Stimulated activated memory B cell treated with anti-CD40 and anti-IgM and Interleukin-4, amounts not matched to agents 10 μg/mL and 1 μg/mL and 100 μg/mL, for 72 hours (primary cell): ENCODE data around the gene ZFYVE27.

ENCODE experiments used
- ATAC-seq: fragments of 150-1000 bp; cut with Tn5 transposase; 2 replicates; pipeline ENCODE4 v1.10.0; 2021
- H3K27ac Mint-ChIP-seq: one replicate; pipeline ENCODE4 v1.8.0; 2022; ENCODE audit warnings: mild to moderate bottlenecking, mixed read lengths
- H3K27me3 Mint-ChIP-seq: one replicate; pipeline ENCODE4 v1.8.0; 2022; ENCODE audit warnings: mixed read lengths
- H3K36me3 Mint-ChIP-seq: one replicate; pipeline ENCODE4 v1.8.0; 2022; ENCODE audit warnings: mixed read lengths
- H3K4me1 Mint-ChIP-seq: one replicate; pipeline ENCODE4 v1.8.0; 2022; ENCODE audit warnings: mixed read lengths
- H3K4me3 Mint-ChIP-seq: one replicate; pipeline ENCODE4 v1.8.0; 2022; ENCODE audit warnings: mild to moderate bottlenecking, moderate library complexity, mixed read lengths
- H3K9me3 Mint-ChIP-seq: one replicate; pipeline ENCODE4 v1.8.0; 2022; ENCODE audit warnings: mixed read lengths

Gene ZFYVE27

DNA sequence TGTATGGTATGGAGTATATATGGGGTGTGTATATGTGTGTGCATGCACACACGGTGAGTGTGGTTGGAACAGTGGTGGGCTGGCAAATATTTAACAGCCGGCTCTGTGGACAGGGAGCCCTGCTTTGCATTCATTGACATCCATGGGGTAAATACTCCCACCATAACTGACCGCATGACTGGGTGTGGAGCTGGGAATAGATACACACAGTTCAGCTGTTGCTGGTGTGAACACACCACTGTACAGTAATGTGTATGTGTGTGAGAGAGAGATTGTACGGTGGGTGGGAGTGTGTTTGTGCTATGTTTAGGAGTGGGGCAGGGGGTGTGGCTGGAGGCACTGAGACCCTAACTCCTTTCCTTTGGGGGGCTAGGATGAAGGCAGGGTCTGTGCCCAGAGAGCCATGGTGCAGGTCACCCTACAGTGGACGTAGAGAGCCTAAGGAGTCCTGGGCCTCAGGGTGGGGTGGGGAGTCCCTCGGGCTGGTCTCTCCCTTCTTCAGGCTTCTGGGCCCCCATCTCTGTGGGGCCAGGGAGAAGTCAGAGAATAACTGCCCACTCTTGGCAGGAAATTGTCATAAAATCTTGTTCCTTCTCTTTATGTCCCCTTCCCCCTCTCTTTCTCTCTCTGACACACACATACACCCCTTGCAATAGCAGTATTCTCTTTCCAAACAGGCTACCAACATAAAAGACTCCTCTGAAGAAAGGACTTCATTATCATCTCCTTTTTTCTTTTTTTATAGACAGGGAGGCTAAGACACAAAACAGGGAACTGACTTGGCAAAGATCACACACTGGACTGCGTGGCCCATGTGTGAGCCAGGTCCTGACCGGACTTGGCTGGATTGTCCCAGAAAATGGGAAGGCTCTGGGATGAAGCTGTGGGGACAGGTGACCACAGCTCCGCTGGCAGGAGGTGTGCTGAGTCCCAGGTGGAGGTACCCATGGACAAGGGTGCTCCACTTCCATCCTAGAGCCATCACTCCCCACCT, 31.7 kb downstream of the ZFYVE27 start:
- H3K27me3 Mint-ChIP-seq: peaks cover 47% of the 10 kb centered on the region
- H3K4me3 Mint-ChIP-seq: no peak overlapping the region
- H3K4me1 Mint-ChIP-seq: peaks cover 32% of the 10 kb centered on the region
- no peak for ATAC-seq
- peaks cover 7% of the 10 kb centered on the region for H3K36me3 Mint-ChIP-seq
- no peak overlapping the region for H3K27ac Mint-ChIP-seq
- H3K9me3 Mint-ChIP-seq: no peaks in the 10 kb centered on the region

DNA sequence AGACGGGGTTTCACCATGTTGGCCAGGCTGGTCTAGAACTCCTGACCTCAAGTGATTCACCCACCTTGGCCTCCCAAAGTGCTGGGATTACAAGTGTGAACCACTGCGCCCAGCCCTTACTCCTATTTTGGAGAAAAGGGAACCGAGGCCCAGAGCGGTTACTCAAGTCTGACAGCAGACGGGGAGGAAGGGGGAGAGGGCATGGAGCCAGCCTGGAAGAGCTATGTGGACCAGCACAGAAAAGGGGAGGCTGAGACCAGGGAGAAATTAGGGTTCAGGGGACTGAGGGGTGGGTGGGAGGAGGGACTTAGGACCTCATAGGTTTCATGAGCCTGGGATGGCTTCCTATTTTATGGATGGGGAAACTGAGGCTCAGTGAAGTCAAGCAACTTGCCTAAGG, 33.3 kb downstream of the ZFYVE27 start:
- Mint-ChIP-seq H3K27me3 (peaks cover 51% of the 10 kb centered on the region), H3K27ac (no peak overlapping the region), H3K4me3 (no peak overlapping the region), H3K4me1 (peaks cover 22% of the 10 kb centered on the region), H3K36me3 (no peaks in the 10 kb centered on the region), H3K9me3 (no peaks in the 10 kb centered on the region)
- ATAC-seq: no peak

DNA sequence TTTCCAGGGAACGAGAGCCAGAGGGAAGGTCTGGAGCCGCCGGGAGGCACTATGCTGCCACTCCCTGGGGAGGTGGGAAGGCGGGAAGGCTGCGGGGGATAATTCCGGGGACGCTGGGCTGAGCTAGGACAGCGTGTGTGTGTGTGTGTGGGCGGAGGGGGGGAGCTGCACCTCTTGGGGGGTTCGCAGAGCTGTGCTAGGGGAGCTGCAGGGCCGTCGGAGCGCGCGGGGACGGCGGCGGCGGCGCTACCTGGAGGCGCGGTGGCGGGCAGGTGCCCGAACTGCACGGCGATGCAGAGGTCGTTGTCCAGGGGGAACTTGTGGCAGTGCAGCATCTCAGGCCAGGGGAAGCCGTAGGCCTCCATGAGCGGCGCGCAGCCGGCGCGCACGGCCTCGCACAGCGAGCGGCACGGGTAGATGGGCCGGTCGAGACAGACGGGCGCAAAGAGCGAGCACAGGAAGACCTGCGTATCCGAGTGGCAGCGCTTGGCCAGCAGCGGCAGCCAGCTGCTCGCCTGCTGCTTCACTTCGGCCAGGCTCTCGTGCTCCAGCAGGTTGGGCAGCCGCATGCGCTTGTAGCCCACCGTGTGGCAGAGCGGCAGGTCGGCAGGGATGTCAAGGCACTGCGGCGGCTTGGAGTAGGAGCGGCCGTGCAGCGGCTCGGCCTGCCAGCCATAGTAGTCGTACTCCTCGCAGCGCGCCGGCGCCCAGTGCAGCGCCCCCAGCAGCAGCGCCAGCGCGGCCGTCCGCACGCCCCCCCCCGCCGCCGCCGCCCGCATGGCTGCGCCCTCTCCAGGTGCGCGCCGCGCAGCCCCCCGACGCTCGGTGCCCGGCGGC, 34.3 kb downstream of the ZFYVE27 start:
- no peaks in the 10 kb centered on the region for H3K36me3 Mint-ChIP-seq
- no peak for ATAC-seq
- H3K9me3 Mint-ChIP-seq: no peaks in the 10 kb centered on the region
- H3K27me3 Mint-ChIP-seq: peaks cover 51% of the 10 kb centered on the region
- H3K4me3 Mint-ChIP-seq: peak overlapping the region; percentile 15
- no peak overlapping the region for H3K27ac Mint-ChIP-seq
- peaks cover 22% of the 10 kb centered on the region for H3K4me1 Mint-ChIP-seq

DNA sequence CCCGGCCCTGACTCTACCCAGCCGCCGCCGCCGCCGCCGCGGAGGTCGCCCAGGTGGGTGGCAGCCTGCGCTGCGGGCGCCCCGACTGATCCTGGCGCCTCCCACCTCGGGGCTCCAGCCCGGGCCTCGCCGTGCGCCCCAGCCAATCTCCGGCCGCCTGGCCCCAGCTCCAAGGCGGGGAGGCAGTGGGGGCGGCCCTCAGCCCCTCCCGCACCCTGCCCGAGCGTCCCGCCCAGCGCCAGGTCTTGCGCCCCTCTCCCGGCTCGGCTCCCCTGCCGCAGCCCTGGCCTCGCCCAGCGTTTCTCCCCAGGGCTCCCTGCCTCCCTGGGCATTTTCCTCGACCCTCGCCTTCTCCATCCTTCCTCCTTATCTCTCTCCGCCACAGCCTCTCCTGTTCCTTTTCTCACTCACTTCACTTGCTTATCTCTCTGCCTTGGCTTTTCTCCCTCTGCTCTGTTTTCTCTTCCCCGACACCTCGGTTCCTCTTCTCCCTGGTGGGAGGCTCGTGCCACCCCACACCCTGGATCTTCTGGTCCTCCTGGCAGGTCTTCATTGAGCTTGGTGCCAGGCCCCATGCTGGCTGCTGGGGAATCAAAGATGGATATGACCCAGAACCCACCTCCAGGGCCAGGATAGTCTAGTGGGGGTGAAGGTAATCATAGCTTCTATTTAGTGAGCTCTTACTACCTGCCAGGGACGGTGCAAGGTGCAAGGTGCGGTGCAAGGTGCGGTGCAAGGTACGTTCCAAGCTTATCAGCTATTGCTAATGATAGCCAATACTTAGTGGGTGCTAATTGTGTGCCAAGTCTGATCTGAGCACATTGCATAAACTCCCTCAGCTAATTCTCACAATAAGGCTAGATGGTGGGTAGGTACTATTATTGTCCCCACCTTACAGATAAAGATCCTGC, 35.2 kb downstream of the ZFYVE27 start, which contains the start of gene SFRP5:
SFRP5 (minus strand) TSS at position 87 of the 911 bp plus-strand sequence. CDS start 166 bp downstream, outside the sequence.
- Mint-ChIP-seq H3K36me3 (no peaks in the 10 kb centered on the region), H3K27ac (no peak within 1 kb of the TSS), H3K4me3 (peak within 1 kb of the TSS; percentile 15), H3K9me3 (no peaks in the 10 kb centered on the region), H3K27me3 (peaks cover 51% of the 10 kb centered on the region), H3K4me1 (peaks cover 22% of the 10 kb centered on the region)
- no peak for ATAC-seq

DNA sequence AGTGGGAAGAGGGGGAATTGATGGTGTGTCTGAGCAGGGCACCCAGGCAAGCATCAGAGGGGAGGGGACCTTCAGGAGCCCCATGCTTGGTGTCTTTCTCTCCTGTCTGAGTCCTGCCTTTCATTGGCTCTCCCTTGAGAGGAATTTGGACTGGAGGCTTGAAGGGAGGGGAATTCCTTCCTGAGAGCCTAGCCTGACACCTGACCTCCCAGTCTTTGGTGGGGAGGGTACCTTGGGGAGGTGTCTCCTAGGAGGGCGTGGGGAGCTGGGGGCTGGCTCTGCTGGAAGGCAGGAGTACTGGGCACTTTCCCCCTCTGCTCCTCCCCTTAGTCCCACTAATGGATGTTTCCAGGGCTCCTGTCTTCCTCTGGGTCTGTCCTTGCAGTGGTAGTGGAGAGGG, 36.2 kb downstream of the ZFYVE27 start:
- Mint-ChIP-seq H3K27ac (no peak overlapping the region), H3K4me3 (no peak overlapping the region), H3K27me3 (peaks cover 51% of the 10 kb centered on the region), H3K9me3 (no peaks in the 10 kb centered on the region), H3K36me3 (no peaks in the 10 kb centered on the region), H3K4me1 (peaks cover 22% of the 10 kb centered on the region)
- no peak for ATAC-seq

DNA sequence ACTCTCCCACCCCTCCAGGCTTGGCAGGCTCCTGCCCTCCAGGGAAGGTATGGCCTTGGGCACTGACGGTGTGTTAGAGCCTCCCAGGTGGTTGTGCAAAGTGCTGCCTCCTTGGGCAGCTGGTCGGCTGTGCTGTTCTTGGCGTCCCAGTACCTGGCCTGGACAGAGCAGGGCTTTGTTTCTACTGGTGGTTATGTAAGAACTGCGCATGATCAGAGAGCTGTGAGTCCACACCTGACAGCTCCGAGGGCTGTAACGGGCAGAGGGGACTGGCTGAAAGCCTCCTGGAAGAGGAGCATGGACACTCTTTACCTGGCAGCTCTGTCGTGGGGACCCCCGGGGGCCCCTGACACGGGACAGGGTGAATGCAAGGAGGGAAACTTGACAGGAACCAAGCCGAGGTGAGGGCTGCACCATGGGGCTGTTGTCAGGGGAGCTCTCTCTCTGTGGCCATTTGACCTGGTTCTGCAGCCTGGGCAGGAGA, 37.9 kb downstream of the ZFYVE27 start:
- Mint-ChIP-seq H3K4me3 (no peak overlapping the region), H3K27ac (no peak overlapping the region), H3K4me1 (peaks cover 22% of the 10 kb centered on the region), H3K36me3 (no peaks in the 10 kb centered on the region), H3K27me3 (peaks cover 40% of the 10 kb centered on the region), H3K9me3 (no peaks in the 10 kb centered on the region)
- no peak for ATAC-seq

DNA sequence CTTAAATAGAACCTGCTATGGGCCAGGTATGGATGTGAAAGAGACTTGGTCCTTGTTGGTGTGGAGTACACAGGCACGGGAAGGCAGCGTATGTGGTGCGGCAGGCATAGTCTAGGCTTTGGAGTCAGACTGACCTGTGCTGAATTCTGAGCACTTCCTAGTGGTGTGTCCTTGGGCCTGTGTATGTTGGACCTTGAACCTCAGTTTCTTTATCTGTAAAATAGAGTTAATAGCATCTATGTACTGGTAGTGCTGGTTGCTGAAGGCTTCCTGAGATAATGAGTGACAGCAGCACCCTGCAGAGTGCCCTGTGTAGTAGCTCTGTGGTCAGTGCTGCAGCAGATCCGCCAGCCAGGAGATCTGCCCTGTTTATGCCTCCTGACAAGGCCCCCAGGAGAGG, 40.2 kb downstream of the ZFYVE27 start:
- H3K4me3 Mint-ChIP-seq: no peak overlapping the region
- peaks cover 19% of the 10 kb centered on the region for H3K27me3 Mint-ChIP-seq
- H3K36me3 Mint-ChIP-seq: no peaks in the 10 kb centered on the region
- ATAC-seq: no peak
- no peaks in the 10 kb centered on the region for H3K9me3 Mint-ChIP-seq
- no peak overlapping the region for H3K27ac Mint-ChIP-seq
- H3K4me1 Mint-ChIP-seq: peaks cover 9% of the 10 kb centered on the region

DNA sequence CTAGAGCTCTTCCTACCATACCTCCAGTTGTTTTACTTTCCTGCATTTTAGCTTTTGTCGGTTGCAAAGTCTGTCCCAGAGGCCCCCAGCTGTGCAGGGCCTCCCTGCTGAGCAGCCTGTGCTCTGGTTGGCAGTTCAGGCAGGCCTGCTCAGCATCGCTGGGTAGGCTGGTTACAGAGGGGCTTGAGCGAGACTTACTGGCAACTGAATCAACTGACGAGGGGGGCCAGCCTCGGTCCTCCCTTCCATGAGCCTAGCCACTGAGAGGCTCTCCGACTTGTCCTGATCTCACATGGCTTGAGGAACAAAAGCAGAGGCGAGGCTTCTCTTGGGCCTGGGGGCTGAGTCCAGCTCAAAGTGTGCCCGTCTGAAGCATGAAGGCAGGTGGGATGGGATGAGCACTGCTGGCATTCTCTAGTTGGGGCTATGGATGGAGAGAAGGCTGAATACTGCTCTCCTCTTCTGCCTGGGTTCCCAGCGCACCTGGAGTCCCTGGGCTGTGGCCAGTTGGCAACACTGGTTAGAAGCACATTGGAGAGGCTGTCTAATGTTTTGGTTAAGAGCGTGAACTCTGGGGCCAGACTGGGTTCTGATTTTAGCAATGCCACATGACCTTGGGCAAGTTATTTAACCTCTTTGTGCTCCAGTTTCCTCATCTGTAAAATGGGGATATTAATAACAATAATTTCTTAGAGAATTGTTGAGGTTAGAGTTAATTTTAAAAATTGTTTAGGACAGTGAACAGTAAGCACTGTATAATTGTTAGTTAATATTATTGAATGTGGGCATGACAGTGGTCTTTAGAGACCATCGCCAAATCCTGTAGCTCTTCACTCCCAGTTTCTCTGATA, 41.7 kb downstream of the ZFYVE27 start:
- no peak overlapping the region for H3K4me3 Mint-ChIP-seq
- H3K27ac Mint-ChIP-seq: no peak overlapping the region
- no peaks in the 10 kb centered on the region for H3K9me3 Mint-ChIP-seq
- ATAC-seq: no peak
- H3K36me3 Mint-ChIP-seq: no peaks in the 10 kb centered on the region
- H3K4me1 Mint-ChIP-seq: peaks cover 6% of the 10 kb centered on the region
- peaks cover 4% of the 10 kb centered on the region for H3K27me3 Mint-ChIP-seq

DNA sequence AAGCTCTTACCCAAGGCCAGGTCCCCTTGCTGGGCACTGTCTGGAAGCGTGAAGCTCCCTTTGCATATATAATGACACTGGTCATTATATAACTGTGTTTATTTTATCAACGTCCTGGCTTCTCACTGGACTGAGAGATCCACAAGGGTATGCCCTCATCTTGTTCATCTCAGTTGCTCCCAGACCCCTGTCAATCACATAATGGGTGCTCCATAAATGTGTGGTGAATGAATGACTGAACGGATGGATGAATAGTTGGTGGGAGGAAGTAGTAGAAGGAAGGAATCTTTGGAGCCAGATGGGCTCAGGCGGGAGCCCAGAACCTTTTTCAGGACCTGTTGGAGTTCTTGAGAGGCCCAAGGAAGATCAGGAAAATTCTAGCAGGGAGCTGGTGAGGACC, 42.6 kb downstream of the ZFYVE27 start:
- H3K36me3 Mint-ChIP-seq: no peaks in the 10 kb centered on the region
- peaks cover 6% of the 10 kb centered on the region for H3K4me1 Mint-ChIP-seq
- no peak overlapping the region for H3K27ac Mint-ChIP-seq
- H3K4me3 Mint-ChIP-seq: no peak overlapping the region
- H3K27me3 Mint-ChIP-seq: no peaks in the 10 kb centered on the region
- no peak for ATAC-seq
- H3K9me3 Mint-ChIP-seq: no peaks in the 10 kb centered on the region

DNA sequence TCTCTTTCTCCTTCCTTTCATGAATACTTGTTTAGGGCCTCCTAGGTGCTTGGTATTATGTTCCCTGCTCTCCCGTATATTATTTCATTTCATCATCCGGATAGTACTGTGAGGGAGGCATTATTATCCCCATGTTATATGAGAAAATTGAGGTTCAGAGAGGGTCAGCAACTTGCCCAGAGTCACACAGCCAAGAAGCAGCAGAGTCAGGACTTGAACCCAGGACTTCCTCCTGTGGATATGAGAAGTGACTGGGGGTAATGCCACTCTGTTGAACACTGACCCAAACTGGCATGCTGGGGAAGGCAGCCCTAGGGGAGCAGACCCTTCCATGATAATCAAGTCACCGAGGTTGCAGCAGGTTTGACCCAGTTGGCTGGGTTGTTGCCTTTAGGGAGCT, 43.0 kb downstream of the ZFYVE27 start:
- ATAC-seq: no peak
- H3K9me3 Mint-ChIP-seq: no peaks in the 10 kb centered on the region
- H3K36me3 Mint-ChIP-seq: no peaks in the 10 kb centered on the region
- H3K27me3 Mint-ChIP-seq: no peaks in the 10 kb centered on the region
- peaks cover 6% of the 10 kb centered on the region for H3K4me1 Mint-ChIP-seq
- H3K4me3 Mint-ChIP-seq: no peak overlapping the region
- H3K27ac Mint-ChIP-seq: no peak overlapping the region

DNA sequence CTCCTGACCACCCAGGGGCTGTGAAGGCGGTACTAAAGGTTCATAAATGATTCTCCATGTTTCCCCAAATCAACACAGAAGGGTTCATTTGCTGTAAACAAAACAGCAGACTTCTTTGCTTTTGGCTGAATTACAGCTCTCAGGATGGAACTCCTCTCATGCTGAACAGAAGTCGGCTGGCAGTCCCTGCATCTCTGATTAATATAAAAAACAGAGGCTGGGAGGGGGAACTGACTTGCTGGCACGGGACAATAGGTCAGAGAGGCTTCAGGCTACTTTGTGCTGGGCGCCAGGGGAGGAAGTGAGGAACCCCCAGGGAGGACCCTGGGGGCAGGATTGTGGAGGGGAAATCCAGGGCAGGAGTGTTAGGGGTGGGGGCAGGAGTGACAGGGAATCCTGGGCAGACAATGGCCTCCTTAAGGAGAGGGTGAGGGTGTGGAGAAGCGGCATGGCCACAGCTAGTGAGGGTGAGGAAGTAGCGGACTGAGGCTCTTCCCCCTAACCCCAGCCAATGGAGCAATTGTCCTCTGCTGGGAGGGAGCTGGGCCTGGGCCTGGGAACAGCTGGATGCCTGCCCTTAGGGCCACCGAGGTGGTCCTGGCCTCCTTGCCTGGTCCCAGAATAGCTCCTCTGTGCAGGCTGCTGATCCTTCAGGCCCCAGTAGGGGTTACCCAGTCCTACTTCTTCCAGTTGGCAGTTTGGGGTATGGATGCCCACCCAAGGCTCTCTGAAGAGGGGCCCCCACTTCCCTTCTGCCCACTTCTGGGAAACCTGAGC, 44.1 kb downstream of the ZFYVE27 start:
- no peak overlapping the region for H3K27ac Mint-ChIP-seq
- ATAC-seq: no peak
- H3K36me3 Mint-ChIP-seq: no peaks in the 10 kb centered on the region
- no peaks in the 10 kb centered on the region for H3K27me3 Mint-ChIP-seq
- H3K4me3 Mint-ChIP-seq: no peak overlapping the region
- no peaks in the 10 kb centered on the region for H3K9me3 Mint-ChIP-seq
- H3K4me1 Mint-ChIP-seq: peaks cover 6% of the 10 kb centered on the region

DNA sequence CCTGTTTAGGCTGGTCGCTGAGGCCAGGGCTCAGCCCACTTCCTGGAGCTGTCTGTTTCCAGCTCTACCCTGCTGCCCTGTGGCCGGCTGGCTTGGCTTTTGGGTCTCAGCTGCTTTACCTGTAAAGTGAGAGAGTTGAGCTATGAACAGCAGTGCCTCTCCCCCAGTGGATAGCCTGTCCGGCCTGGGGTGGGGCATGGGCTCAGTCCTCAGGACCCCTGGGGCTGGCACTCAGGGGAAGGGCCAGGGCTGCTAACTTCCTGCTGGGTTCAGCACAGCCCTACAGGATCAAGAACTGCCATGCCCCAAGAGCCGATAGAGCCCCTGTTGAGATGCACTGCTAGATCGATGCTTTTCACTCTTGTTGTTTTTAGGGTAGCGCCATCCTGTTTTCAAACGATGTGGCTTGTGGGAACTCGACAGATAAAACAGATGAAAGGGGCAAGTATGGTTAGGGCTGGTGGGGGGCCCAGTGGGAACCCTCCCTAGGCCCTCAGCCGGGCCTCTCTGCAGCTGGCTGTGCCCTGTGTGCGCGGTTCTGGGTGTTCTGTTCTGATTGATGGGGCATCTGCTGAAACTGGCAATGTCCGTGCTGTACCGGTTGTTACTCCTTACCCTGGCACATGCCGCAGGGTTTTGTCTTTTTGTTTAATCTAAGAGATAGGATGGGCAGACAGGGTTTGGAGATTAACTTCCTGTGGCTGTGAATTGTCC, 44.8 kb downstream of the ZFYVE27 start:
- no peaks in the 10 kb centered on the region for H3K9me3 Mint-ChIP-seq
- H3K4me1 Mint-ChIP-seq: peaks cover 6% of the 10 kb centered on the region
- H3K27ac Mint-ChIP-seq: no peak overlapping the region
- ATAC-seq: no peak
- H3K4me3 Mint-ChIP-seq: no peak overlapping the region
- no peaks in the 10 kb centered on the region for H3K36me3 Mint-ChIP-seq
- peaks cover 1% of the 10 kb centered on the region for H3K27me3 Mint-ChIP-seq
